Measurements from ENCODE around the gene RTL10.

The RTL10 gene

DNA sequence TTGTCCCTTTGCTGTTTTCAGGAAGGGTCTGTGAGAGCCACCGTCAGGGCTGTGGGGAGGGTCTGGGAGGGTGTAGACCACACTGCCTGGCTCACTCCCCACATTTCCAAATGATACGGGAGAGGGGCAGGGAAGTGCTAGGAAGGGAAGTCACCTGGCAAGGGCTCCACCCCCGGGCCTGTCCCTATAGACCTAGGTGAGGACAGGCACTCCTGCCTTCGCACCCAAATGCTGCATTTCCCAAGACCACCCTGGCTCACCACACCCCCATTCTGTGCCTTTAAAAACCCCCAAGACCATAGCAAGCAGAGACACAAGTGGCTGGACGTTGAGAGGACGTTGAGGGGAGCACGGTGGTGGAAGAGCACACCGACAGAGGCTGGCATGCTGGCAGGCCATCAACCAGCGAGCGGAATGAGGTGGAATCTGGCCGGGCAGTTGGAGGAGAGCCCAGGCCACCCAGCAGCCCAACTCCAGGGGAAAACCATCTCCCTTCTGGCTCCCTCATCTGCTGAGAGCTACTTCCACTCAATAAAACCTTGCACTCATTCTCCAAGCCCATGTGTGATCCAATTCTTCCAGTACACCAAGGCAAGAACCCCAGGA, 45.7 kb downstream of the RTL10 start:
- H3K9me3 ChIP-seq (replicated peaks; ENCODE audit: insufficient read depth, low read length) = no peaks in the 10 kb centered on the region
- no peak overlapping the region for H3K4me3 ChIP-seq (ENCODE audit: low read length)
- no peaks in the 10 kb centered on the region for H3K79me2 ChIP-seq (ENCODE audit: low read length)
- TF ChIP-seq, protein P1, sequence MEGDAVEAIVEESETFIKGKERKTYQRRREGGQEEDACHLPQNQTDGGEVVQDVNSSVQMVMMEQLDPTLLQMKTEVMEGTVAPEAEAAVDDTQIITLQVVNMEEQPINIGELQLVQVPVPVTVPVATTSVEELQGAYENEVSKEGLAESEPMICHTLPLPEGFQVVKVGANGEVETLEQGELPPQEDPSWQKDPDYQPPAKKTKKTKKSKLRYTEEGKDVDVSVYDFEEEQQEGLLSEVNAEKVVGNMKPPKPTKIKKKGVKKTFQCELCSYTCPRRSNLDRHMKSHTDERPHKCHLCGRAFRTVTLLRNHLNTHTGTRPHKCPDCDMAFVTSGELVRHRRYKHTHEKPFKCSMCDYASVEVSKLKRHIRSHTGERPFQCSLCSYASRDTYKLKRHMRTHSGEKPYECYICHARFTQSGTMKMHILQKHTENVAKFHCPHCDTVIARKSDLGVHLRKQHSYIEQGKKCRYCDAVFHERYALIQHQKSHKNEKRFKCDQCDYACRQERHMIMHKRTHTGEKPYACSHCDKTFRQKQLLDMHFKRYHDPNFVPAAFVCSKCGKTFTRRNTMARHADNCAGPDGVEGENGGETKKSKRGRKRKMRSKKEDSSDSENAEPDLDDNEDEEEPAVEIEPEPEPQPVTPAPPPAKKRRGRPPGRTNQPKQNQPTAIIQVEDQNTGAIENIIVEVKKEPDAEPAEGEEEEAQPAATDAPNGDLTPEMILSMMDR (IDR thresholded peaks at IDR 0.05; ENCODE audit: low read length) = no peak
- TF ChIP-seq EZH2phosphoT487 (IDR thresholded peaks at IDR 0.05; ENCODE audit: low read length) (no peak), EZH2 (optimal IDR thresholded peaks at IDR 0.05; ENCODE audit: low read depth, low read length) (no peak)
- DNase-seq = no peak
- no peak overlapping the region for H3K4me2 ChIP-seq (ENCODE audit: low read depth, low read length)
- H2AFZ ChIP-seq (ENCODE audit: low read length) = no peak overlapping the region
- no peak overlapping the region for H3K9ac ChIP-seq (ENCODE audit: low read length)
- no peaks in the 10 kb centered on the region for H3K36me3 ChIP-seq (replicated peaks; ENCODE audit: insufficient read depth, low read length)
- H3K27ac ChIP-seq (ENCODE audit: low read length) = no peak overlapping the region
- no peaks in the 10 kb centered on the region for H3K9me2 ChIP-seq (replicated peaks; ENCODE audit: insufficient read depth, low read length)
- no peaks in the 10 kb centered on the region for H3K4me1 ChIP-seq (ENCODE audit: low read length)
- no peaks in the 10 kb centered on the region for H3K27me3 ChIP-seq (replicated peaks; ENCODE audit: insufficient read depth, low read length)
- H4K20me1 ChIP-seq (ENCODE audit: insufficient read depth, low read length) = no peaks in the 10 kb centered on the region
- no peaks in the 10 kb centered on the region for H3F3A ChIP-seq (ENCODE audit: insufficient read depth, low read length)

- TF ChIP-seq EZH2 (optimal IDR thresholded peaks at IDR 0.05; ENCODE audit: low read depth, low read length) = no peak
- Histone ChIP-seq H3K4me1 (ENCODE audit: low read length) (no peaks in the 10 kb centered on the region), H3K4me3 (ENCODE audit: low read length) (no peak overlapping the region), H3K79me2 (ENCODE audit: low read length) (no peaks in the 10 kb centered on the region), H3K27ac (ENCODE audit: low read length) (no peak overlapping the region), H4K20me1 (ENCODE audit: insufficient read depth, low read length) (no peaks in the 10 kb centered on the region), H3K27me3 (replicated peaks; ENCODE audit: insufficient read depth, low read length) (no peaks in the 10 kb centered on the region), H3K9me2 (replicated peaks; ENCODE audit: insufficient read depth, low read length) (no peaks in the 10 kb centered on the region), H2AFZ (ENCODE audit: low read length) (no peak overlapping the region), H3K9ac (ENCODE audit: low read length) (no peak overlapping the region), H3F3A (ENCODE audit: insufficient read depth, low read length) (no peaks in the 10 kb centered on the region), H3K4me2 (ENCODE audit: low read depth, low read length) (no peak overlapping the region), H3K9me3 (replicated peaks; ENCODE audit: insufficient read depth, low read length) (no peaks in the 10 kb centered on the region), H3K36me3 (replicated peaks; ENCODE audit: insufficient read depth, low read length) (no peaks in the 10 kb centered on the region)
- no peak for DNase-seq
Measured at GRCh38 chr22:19807914-19808872, 46.5 kb downstream of the RTL10 start.

DNA sequence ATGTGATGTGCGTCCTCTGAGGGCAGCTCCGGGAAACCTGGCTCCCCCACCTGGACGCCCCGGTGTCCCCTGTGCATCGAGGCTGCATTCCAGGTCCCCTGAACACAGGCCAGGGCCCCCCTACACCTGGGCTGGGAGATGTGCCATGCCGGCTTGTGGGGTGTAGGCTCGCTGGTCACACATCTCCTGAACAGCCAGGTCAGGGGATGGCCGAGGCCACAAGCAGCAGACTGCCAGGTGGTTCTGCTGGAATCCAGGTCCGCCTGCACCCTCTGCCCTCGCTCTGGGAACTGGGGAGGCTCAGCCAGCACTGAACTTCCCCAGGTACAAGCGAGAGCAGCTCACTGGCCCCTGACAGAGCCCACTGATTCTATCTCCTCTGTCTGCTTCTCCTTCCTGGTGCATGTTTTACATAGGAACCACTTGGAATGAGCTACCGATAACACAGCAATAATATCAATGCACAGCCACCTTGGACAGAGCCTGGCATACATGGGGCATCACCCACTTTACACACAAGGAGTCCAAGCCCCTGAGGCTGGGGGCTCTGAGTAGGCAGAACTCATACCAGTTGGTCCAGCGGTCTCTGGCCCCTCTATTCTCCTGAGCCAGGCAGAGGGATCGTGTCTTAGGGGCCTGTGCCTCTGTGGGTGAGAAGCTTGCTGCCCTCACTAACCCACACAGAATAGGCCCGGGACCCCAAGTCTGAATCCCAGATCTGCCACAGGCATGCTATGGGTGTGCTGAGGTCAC, 47.3 kb downstream of the RTL10 start:
- Histone ChIP-seq H3K36me3 (replicated peaks; ENCODE audit: insufficient read depth, low read length) (no peaks in the 10 kb centered on the region), H3K27me3 (replicated peaks; ENCODE audit: insufficient read depth, low read length) (no peaks in the 10 kb centered on the region), H2AFZ (ENCODE audit: low read length) (no peak overlapping the region), H3K9me3 (replicated peaks; ENCODE audit: insufficient read depth, low read length) (no peaks in the 10 kb centered on the region), H3K4me2 (ENCODE audit: low read depth, low read length) (no peak overlapping the region), H3K27ac (ENCODE audit: low read length) (no peak overlapping the region), H3K79me2 (ENCODE audit: low read length) (no peaks in the 10 kb centered on the region), H3K9me2 (replicated peaks; ENCODE audit: insufficient read depth, low read length) (no peaks in the 10 kb centered on the region), H4K20me1 (ENCODE audit: insufficient read depth, low read length) (no peaks in the 10 kb centered on the region), H3K4me3 (ENCODE audit: low read length) (no peak overlapping the region), H3K9ac (ENCODE audit: low read length) (no peak overlapping the region), H3K4me1 (ENCODE audit: low read length) (no peaks in the 10 kb centered on the region), H3F3A (ENCODE audit: insufficient read depth, low read length) (no peaks in the 10 kb centered on the region)
- DNase-seq = no peak
- TF ChIP-seq, protein P1 (IDR thresholded peaks at IDR 0.05; ENCODE audit: low read length) = no peak
- no peak for TF ChIP-seq EZH2 (optimal IDR thresholded peaks at IDR 0.05; ENCODE audit: low read depth, low read length)
- TF ChIP-seq EZH2phosphoT487 (IDR thresholded peaks at IDR 0.05; ENCODE audit: low read length) = no peak

All from MM.1S (cell line).